NCI-H1092 (cell line): Measurements from ENCODE around the gene LCN6.
"Not testable (repeated sequence)": the region's sequence is repeated elsewhere in the genome, so short reads cannot be mapped to it uniquely, and the experiment has no call there.

Experiments used
- DNase-seq: peaks from one replicate; lab custom pipeline; 2025; lab: John Stamatoyannopoulos, UW

LCN6 gene

GRCh38 chr9:136784249-136784996 is 36.1 kb upstream of the LCN6 start:
- DNase-seq = peak; percentile 27

DNA sequence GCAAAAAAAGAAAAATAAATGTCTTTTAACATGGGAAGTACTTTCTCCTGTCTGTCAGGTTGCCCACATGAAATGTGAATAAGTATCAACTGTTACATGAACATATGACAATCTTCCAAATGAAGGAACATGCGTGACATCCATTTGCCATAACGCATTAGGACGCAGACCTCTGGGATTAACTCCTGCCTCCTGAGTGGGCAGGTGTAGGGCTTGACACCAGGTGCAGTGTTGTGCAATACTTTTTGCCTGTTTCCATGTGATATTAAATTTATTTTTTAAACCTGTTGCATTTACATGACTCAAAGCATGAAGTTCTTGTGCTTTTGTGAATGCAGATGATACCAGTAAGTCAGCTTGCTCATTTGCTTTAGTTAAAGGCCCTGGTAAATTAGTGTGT is 34.1 kb upstream of the LCN6 start:
- no peak for DNase-seq

- DNase-seq = no peak
These were observed 31.5 kb upstream of the LCN6 start for GRCh38 chr9:136779808-136780207.

GRCh38 chr9:136777359-136777758 is 29.0 kb upstream of the LCN6 start:
- no peak for DNase-seq

DNA sequence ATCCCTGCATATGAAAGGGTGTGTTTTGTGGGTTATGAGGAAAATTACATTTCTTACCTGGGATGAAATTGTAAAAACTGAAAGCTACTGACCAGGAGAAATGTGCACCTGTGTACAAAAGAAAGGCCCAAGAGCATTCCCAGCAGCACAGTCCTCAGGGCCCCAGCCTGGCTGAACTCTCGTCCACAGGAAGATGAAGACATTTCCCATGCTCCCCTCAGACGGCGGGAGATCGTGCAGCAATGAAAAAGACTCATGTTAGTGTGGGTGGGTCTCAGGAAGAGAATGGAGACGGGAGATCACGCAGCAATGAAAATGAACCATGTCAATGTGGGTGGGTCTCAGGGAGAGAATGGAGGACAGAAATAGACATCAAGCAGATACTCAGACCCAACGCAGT is 28.6 kb upstream of the LCN6 start:
- DNase-seq = no peak

GRCh38 chr9:136775191-136775590 is 26.9 kb upstream of the LCN6 start:
- DNase-seq = no peak

DNA sequence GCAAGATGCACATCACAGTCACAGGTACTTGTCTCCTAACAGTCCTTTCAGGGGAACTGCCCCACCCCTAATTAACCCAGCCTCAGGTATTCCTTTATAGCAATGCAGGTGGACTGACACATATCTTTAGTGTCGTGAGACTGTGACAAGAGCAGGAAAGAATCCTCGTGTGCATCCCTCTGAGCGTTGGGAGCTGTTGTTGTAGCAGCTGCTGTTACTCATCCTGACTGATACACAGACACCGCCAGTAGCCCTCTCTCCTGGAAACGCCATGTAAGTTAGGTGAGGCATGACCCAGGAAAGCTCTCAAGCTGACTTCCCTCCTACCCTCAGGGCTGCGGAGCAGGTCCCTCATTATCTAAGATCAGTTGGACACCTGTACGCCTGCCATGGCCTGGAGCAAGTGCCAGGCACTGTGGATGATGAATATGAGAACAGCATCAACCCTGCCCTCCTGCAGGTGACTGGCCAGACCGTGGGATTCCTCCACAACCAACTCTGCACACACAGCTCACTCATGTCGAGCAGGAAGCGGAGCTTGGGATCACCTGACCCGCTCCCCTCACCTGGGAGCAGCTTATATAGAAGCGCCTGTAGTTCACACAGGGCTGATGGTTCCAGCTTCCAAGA is 26.2 kb upstream of the LCN6 start:
- DNase-seq = no peak

DNA sequence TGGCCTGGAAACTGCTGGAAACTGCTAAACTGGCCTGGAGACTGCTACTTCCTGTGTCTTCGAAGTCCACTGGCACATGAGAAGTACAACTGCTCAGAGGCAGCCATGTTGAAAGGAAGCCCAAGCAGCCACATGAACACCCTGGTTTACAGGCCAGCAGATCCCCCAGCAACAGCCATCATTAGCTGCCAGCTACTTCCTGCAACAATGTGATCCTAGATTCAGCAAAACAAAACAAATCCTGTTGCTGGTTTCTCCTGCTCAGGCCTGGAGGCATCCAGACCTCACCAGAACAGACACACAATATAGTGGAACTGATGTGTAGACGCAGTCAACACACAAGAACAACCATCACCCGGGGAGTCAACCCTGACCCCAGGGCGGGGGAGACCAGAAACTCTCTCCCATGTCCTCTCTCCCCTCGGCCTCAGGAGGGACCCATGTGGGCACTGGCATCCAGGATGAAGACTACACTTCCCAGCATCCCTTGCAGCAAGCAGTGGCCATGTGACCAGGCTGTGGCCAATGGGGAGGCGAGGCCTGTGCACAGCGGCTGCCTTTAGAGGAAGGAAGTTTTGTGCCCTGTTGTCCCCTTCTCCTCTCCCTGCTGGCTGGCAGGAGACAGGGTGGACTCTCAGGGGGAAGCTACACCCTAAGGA is 25.2 kb upstream of the LCN6 start:
- no peak for DNase-seq

DNA sequence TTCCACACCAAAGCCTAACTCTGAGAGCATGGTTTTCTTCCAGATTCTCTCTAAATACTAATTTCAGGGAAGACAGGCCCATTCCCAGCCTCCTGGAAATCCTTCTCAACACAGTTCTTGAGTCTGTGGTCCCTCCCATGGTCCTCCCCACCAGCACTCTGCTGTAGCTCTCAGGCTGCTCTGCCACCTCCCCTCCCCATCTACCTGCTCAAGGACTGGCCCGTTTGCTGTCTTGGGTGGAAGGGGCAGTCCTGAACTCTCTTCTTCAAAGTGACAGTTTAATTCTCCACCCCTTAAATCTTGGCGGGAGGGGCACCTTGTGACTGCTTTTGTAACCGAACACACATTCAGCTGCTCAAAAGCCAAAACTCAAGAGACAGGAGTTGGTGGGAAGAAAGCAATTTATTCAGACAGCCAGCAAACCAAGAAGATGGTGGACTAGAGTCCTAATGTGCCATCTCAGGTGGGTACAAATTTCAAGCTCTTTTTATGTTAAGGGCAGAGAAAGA is 23.6 kb upstream of the LCN6 start:
- DNase-seq = no peak

DNA sequence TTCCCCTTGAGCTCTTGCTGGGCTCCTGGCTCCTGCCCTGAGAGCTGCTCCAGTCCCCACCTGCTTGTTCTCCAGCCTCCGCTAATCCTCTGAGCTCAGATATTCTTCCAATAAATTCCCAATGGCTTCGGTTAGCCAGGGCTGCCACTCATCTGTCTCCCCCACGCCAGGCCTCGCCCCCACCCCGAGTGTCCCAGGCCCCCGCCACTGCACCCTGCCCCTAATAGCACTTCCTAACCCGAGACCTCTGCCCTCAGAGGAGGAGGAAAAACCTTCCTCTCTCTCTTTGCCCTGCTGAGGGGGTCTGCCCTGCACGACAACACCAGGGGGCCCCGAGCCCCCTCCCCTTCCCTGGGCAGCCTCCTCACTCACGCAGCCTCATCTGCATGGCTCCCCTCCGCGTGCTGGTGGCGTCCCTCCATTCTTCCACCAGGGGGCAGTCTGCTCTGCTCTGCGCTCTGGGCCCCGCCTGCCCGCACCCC is 21.4 kb upstream of the LCN6 start:
- DNase-seq = peak; percentile 18

GRCh38 chr9:136766410-136767120 is 18.2 kb upstream of the LCN6 start:
- peak; percentile 29 for DNase-seq

GRCh38 chr9:136765745-136766409 is 17.6 kb upstream of the LCN6 start:
- not testable (repeated sequence) for DNase-seq

GRCh38 chr9:136765041-136765440 is 16.7 kb upstream of the LCN6 start:
- DNase-seq = no peak

- DNase-seq = peak; percentile 27
These were observed 16.1 kb upstream of the LCN6 start, which contains the start of gene LCN15 for GRCh38 chr9:136764301-136764891. Gene LCN15, minus strand, starts transcription at chr9:136764518. Its CDS starts 30 bp downstream, at chr9:136764488.

DNA sequence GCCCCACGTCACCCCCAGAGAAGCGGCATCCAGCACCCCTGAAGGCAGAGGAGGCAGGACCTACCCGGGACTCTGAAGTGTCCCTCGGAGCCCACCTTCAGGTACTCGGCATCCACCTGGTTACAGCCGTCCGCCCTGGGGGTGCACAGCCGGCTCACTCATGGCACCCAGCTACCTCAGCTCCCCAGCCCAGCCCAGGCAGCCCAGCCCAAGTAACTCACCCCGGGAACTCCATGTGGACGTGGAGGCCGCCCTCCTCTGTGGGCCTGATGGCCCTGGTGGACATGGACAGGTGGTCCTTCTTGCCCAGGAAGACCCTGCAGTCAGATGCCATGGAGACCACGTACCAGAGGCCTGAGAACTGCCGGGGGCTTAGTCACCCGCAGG is 15.3 kb upstream of the LCN6 start:
- no peak for DNase-seq

DNA sequence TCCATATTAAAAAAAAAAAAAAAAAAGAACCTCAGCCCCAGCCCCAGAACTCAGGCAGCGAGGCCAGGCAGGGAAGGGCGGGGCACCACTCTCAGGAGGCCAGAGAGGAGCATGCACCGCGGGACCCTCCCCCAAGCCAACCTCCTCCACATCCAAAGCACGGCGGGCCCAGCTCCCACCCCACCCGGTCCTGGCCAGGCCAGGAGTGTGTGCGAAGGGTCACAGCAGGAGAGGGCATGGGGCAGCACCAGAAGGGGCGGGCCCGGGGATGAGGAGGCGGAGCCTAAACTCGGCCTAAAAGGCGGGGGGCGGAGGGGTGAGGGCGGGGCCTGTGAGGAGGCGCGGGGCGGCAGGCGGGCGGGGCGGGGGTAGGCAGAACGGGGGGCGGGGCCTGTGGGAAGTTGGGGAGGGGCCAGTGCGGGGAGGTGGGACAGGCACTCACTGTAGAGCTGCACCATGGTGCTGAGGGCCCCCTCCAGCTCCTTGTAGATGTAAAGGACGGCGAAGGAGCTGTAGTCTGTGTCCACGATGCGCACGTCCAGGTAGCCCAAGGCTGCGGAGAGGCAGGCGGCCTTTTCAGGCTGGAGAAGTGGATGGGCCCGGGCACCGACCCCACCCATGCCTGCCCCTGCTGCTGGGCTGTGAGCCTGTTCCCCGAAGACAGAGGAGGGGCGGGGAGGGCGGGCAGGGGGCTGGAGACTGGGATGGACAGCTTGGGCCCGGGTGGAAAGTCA is 14.8 kb upstream of the LCN6 start:
- DNase-seq = no peak

GRCh38 chr9:136762221-136762691 is 13.9 kb upstream of the LCN6 start:
- no peak for DNase-seq

GRCh38 chr9:136761545-136761981 is 13.2 kb upstream of the LCN6 start:
- DNase-seq = no peak

DNA sequence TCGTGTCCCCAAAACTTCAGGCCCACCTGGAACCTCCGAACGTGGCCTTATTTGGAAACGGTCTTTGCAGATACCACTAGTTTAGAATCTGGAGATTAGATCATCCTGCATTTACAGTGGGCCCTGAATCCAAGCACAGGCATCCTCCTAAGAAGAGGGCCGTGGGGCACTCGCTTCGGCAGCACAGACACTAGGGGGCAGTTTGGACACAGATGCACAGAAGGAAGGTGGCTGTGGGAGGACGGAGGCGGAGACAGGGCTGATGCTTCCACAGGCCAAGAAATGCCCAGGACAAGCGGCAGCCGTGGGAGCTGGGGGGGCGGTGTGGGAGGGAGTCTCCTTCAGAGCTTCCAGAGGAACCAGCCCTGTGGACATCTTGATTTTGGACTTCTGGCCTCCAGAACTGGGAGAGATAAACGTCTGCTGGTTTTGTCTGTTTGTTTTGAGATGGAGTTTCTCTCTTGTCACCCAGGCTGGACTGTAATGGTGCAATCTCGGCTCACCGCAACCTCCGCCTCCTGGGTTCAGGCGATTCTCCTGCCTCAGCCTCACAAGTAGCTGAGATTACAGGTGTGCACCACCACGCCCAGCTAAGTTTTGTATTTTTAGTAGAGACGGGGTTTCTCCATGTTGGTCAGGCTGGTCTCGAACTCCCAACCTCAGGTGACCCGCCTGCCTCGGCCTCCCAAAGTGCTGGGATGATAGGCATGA is 12.7 kb upstream of the LCN6 start:
- DNase-seq = not testable (repeated sequence)

GRCh38 chr9:136760424-136760823 is 12.1 kb upstream of the LCN6 start:
- no peak for DNase-seq
